Superior temporal gyrus (tissue), 1 donor: ENCODE measurements around the gene SLC9A3.

Source experiments
- DNase-seq: peaks from one replicate; pipeline ENCODE4 v3.0.0-alpha.2; 2016; ENCODE audit errors: extremely low spot score

SLC9A3 gene

DNA sequence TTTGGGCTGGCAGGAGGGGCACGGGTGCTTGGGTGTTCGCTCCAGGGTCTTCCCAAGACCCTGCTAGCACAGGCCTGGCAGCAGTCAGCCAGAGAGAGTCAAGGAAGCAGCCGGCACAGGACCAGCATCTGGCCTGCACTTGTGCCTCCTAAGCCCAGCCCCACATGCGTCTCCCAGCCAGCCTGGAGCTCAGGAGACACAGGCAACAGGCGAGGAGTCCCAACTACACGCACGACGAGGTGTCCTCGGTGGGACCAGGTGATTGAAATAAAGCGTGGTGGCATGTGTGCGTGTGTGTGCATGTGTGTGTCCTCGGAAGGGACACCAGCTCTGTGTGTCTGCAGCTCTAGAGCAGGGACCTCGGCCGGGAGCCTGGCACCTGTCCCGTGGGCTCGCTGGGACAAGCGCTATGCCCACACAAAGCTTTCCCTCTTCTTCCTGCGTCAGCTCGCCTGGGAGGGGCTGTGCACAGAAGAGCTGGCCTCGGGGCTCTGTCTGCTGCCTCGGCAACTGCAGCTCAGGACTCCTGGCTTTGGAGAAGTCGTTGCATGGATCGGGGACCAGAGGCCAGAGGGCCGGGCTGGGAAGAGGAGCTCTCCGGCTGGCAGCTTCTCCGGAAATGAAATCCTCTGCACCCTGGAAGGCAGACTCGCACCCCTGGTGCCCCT lies 14.7 kb upstream of the SLC9A3 start:
- no peak for DNase-seq

DNA sequence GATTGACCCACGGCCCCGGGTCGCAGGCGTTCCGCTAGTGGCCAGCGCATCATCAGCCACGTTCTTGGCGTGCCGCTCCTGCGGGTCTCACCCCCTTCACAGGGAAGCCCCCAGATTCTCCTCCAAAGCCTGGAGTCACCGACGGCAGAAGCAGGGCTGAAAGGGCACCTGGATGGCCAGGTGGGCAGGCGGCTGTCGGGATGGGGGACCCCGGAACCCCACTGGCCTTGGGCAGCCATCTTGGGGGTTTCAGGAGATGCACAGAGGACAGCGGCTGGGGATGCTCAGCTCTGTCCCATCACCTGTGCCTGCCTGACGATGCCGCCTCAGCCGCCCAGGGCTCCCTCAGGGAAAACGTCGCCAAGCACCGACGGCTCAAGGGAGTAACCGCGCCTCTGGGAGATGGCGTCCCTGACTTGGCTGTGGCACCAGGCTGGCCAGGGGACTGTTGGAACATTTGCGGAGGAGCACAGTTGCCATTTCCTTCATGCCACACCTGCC lies 14.1 kb upstream of the SLC9A3 start:
- no peak for DNase-seq

DNA sequence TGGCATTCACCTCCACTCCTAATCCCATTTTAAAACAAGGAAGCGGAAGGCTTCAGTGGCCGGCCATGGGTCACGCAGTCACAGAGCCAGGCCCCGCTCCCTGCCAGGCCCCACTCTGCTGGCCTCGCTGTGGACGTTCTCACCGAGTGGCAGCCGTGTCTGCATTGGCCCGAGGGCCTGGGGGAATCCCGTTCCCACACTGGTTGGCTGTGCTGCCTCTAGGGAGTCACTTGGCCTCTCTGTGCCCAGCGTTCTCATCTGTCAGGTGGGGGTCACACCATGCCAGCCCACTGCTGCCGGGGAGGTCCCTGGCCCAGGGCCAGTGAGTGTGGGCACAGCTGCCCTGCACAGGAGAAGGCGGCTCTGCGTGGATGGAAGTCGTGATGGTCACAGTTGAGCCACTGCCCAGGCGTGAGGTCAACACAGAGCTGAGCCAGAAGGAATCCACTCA lies 13.4 kb upstream of the SLC9A3 start:
- DNase-seq: no peak

DNA sequence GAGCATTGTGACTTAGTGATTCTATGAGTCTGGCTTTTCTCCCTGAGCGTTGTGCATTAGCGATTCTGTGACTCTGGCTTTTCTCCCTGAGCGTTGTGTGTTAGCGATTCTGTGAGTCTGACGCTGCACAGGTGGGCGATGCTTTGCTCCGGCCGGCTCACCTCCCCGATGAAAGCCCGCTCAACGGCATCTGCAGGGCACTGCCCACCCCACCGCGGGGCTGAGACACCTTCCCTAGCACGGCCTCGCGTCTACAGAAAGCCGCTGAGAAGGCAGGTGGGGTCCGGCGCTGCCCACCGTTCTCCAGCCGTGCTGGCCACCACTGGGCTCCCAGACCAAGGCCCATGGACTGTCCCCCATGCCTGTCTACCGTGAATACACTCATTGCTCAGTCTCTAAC lies 12.8 kb upstream of the SLC9A3 start:
- no peak for DNase-seq

DNA sequence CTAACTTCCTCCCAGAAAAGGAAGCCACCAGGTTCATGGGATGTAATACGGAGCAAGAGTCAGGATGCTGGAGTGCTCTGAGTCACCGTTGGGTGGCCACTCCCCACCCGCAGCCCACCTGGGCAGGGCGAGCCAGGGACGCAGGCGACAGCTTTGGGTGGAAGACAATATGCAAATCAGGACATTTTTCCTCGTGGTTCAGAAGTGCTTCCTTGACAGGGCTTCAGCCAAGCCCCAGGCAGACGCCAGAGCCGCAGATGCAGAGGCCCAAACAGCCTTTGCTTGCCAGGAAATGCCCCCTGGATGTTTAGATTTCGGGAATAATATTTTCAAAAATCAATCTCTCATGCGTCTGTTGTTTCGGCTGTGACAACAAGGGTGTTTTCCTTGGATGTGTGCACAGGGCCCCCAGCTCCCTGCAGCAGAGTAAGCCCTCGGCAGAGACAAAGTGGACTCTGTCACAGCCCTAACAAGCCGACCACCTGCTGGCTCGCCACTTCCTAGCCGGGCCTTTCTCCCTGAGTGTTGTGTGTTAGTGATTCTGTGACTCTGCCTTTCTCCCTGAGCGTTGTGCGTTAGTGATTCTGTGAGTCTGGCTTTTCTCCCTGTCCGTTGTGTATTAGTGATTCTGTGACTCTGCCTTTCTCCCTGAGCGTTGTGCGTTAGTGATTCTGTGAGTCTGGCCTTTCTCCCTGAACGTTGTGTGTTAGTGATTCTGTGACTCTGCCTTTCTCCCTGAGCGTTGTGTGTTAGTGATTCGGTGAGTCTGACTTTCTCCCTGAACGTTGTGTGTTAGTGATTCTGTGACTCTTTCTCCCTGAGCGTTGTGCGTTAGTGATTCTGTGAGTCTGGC lies 11.8 kb upstream of the SLC9A3 start:
- DNase-seq: no peak

DNA sequence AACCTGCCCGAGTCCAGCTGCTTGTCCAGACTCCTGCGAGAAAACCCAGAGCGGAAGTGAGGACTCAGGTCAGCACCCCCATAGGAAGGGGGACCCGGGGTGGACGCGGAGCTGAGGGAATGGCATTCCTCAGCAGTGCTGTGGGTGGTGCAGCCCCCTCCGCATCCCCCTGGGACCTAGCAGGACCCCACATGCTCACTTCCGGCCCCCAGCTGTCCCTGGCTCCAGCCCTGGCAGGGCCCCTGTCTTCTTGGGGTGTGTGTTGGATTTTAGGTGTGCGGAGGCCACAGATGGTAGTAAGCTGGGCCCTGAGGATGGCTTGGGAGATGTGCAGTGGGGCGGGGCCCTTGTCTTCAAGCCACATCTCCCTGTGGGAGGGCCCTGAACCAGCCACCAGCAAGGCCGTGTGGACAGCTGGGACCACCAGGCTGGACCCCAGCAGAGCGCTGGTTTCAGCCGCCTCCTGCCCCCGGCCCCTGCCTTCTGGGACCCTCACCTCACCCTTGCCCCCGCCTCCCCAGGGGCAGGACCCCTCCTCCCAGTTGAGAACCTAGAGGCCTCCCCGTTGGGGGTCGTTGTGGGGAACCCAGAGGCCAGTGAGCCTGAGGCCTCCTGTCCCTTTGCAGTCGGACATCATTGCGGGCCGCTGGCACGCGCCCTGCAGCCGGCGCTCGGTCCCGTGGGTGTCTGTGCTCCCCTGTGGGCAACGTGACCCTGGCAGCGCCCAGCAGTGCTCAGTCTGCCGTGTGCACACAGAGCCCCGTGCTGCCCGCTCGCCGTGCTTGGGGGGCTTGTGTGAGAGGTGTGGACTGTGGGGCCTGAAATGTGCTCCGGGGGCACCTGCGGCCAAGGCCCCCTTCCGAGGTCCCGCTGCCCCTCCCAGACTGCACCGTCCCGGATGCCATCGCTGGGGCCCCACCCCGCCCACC lies 10.8 kb upstream of the SLC9A3 start:
- DNase-seq: no peak

DNA sequence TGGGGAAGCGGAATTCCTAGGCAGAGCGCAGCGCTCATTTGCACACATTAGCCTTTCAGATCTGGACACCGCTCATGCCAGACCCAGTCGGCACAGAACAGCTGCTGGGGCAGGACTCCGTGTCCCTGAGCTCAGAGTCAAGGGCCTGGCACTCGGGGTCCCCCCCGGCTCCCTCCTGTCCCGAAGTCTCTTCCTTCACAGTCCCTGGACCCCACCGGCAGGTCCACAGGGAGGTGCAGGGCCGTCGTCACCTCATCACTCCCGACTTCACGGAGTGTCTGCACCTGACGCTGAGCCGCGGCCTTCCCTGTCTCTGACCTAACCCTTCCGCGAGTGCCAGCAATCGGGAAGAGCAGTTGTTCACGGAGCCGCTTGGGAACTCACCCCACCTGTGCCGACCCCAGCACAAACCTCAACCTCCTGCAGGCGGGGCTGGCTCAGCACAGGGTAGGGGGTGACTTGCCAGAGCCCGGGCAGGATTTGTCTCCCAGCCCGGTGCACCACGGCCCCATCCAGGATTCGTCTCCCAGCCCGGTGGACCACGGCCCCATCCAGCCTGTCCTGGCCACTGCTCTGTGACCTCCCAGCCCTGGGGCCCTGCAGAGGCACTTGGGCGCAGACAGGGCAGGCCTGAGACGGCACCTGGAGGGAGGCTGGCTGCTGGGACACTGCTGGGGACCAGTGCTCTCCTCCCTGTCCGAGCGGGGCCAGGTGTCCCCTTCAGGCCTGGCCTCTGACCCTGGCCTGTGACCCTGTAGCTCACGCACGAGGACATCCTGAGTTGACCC lies 9.9 kb upstream of the SLC9A3 start:
- DNase-seq: no peak

DNA sequence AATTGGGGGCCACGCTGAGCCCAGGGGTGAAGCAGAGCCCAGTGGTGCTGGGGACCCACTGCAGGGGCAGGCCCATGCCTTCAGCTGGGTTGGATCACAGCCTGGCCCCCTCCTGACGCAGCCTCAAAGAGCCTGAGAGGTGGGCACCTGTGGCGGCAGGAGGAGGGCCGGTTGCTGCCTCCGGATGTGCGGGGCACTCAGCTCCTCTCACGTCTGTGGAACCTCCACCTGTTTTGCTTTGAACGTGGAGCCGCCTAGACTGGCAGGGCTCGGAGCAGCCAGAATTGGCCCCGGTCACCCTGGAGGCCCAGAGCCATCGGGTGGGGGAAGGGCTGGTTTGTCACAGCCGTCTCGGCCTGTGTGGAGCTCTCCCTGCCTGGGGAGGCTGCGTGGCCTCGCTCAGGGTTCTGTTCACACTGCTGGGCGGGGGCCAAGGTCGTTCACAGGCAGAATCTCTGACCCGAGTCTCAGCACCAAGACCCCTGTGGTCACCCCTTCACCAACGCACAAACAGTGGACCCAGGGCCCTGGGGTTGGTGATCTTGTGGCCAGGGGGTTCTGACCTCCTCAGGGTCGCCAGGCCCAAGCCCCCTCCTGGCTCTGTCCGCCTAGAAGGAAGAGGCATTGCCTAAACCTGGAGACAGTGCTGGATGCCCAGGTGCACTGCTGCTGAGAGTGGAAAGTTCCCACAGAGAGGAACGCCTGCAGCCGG lies 9.2 kb upstream of the SLC9A3 start:
- no peak for DNase-seq

DNA sequence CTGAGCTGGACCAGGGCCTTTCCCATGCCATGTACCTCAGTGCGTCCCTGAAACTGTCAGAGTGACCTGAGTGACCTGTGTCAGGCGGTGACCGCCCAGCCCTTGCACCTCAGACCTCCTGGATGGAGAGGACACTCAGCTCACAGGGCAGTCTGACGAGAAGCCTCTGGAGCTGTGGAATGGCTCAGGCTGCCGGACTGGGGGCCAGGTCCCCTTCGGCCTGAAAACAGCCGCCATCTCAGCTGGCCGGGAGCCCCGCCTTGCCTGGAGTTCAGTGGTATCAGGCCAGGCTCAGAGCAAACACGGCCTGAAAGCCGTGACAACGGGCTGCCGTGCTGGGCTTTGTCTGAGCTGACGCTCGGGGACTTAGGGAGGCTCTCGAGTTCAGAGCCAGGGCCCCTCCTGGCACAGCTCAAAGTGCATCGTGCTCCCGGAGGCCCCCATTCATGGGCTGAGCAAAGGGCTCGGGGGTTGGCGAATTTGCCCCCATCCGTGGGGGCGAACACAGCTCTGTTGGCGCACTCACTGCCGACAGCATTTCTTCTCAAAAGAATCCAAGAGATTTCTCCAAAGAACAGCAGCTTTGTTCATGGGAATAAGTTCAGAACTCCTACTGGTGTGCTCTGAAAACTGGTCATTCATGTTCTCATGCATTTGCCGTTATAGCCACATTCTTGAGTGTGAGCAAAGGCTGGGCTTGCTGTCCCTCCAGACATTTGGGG lies 8.4 kb upstream of the SLC9A3 start:
- DNase-seq: no peak

DNA sequence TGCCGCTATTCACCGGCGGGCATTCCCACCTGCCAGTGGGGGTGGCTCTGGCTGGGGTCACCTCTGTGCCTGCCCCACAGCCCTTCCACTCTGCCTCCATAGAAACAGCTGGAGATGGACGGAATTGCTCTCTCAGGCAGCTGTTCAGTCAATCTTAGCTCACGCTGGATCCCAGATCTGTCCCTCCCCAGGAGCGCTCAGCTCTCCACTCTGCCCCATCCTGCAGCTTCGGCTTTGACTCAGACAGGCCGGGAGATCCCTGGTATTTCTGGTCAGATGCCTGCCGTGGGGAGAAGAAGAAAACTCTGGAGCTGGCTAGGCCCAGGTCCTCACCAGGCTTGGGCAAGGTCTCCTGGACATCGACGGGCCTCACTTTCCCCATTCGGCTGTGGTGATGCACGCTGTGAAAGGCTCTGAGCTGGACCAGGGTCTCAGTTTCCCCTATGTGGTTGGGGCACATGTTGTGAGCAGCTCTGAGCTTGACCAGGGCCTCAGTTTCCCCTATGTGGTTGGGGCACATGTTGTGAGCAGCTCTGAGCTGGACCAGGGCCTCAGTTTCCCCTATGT lies 7.6 kb upstream of the SLC9A3 start:
- DNase-seq: no peak

DNA sequence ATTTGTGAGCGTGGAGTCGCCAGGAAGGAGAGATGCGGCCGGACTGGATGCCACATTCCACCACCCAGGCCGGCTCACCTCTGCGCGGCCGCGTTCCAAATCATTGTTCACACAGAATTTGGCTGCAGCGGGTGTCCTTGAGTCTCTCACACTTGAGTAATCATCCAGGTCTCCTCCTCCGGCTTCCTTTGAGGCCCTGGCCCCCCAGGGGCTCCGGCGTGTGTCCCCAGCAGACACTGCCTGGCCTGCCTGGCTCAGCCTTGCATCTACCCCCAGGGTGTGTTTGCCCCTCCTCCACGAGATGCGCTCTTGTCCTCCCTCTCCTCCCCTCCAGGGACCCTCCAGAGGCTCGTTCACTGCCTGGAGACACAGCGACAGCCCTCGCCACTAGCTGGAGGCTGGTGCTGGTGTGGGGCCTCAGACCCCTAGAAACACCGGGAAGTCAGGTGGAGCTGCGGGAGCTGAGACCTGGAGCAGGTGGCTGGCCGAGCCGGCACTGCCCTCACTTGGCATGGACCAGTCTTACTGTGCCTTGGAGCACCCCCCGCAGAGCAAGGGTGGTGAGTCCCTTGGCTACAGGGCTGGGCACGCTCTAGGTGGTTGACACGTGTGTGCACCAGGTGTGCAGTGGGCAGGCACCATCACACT lies 7.0 kb upstream of the SLC9A3 start:
- no peak for DNase-seq

DNA sequence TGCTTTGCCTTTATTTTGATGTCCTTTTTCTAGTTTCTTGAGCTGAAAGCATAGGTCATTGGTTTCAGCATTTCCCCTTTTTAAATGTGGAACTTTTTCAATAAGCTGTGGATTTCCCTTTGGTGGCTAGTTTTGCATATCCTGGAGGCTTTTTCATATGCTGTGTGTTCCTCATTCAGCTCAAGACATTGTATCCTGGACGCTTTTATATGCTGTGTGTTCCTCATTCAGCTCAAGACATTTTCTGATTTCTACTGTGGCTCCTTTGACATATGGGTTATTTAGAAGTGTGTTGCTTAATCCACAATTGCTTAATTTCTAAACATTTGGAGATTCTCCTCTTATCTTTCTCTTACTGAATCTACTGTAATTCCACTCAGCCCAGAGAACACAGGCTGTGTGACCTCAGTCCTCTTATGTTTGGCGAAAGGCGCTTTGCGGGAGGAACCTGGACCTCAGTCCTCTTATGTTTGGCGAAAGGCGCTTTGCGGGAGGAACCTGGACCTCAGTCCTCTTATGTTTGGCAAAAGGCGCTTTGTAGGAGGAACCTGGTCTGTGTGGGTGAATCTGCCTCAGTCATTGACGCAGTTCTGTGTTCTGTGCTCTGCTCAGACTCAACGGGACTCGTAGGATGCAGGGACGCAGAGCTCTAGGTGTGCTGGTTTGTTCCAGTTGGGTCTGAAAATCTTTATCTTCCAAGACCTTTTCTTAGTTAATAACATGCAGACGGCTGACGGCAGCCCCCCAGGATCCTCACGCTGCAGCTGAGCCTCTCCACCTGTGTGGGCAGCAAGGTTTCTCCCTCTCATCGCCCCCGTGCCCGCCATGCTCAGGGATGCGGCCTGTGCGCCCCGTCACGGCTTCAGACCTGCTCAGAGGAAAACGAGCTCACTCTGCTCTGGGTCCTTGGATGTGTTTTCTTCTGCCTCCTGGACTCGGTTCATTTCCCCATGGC lies 6.0 kb upstream of the SLC9A3 start:
- peak; percentile 18 for DNase-seq

DNA sequence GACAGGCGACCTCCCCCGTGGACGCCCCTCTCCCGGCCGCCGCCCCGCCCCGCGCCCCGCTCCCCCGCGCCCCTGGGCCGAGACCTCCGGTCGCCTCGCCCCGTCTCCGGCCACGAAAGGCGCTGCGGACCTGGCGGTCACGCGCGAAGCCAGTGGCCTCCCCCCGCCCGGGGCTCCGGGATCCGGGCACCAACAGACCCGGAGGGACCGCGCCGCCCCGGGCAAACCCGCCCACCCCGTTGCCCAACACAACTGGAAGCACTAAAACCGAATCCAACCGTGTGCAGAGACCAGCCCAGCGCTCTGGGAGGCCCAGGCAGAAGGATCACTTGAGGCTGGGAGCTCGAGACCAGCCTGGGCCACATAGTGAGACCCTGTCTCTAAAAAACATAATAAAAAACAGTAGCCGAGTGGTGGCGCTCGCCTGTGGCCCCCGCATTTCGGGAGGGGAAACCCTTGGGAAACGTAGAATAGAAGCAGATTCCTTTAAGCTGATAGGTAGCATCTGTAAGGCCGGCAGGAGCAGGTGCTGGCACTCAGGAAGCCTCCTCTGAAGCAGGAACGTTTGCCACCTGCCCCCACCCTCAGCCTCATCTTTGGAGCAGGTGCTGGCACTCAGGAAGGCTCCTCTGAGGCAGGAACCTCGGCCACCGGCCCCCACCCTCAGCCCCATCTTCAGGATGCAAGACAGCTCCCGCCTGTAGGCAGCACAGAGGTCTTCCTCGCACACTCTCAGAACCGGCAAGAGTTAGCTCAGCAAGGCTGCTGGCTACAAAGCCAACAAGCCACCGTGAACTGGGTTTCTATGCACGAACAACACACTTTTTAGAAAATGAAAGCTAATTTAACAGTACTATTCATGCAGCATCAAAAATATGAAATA lies 4.6 kb upstream of the SLC9A3 start:
- peak; percentile 6 for DNase-seq

DNA sequence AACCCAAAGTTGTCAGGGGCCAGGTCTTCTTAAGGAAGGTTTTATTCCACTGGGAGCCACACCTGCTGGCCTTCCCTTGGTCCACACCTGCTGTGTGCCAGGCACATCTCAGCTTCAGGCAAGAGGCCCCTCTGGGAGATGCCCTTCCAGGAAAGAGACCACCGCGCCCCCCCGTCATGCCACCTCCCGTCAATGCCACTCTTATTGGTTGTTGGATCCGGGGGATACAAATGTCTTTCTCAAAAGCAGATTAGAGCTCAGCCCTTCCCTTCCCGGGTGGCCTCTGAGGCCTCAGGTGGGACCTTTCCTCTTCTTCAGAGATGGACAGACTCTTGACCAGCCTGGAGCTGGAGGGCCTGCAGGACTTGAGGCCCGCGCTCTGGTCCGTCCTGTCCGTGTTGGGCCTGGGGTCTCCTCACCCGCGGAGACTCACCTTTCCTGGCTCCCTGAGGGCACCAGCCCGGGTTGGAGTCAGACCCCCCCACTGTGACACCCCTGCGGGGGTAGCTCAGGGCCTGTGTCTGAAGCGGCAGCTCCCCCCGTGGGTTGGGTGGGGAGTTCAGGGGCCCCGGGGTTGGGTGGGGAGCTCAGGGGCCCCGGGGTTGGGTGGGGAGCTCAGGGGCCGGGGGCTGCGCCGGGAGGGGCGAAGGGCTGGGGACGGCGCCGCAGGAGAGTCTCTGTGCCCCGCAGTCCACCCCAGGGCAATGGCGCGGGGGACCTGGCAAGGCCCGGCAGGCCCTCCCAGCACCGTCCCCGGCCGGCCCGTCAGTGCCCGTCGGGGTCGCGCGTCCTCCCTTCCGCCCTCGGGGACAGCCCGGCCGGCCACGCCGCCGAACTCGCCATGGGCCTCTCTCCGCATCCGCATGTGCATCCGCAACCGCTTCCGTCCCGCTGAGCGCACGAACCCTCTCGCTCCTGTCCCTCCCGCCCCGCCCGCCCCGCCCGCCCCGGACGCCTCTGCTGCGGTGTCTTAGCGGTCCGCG lies 3.7 kb upstream of the SLC9A3 start:
- DNase-seq: no peak

DNA sequence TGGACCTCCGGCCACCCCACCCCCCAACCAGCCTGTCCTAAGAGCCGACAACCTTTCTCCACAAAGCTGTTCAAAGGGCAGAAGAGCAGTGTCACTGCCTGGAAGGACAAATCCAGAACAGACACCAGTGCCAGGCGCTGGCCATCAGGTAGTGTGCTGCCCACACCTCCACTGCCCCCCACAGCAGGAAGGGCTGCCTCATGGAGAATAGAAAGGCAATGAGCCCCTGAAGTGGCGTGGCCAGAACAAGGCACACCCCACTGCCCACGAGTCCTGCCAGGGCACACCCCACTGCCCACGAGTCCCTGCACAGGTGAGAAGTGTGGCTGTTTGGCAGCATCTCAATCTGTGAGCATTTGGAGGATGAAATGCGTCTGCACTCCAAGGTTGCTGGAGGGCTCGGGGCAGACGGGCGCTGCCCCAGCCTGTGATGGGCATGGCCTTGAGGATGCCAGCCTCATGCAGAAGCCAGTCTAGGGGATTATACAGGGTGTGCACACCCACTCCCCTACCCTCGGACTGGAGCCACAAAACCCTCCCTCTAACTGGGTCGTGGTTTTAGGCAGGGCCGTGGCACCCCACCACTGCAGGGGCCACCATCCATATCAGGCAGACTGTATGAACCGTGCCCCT lies 2.3 kb upstream of the SLC9A3 start:
- DNase-seq: no peak
